ENCODE results near the gene ACP7. TPM values are rescaled to one million over a fixed set of nuclear protein-coding genes. Genes with fewer than 3 reads are reported as not detected.

Gene ACP7
- total RNA-seq, 1 experiment from 2014 or later = 0.11 TPM

GRCh38 chr19:39082745-39083598 lies 1.2 kb upstream of the ACP7 start:
- H3K36me3 Mint-ChIP-seq = no peaks in the 10 kb centered on the region
- DNase-seq (ENCODE audit: low spot score) = no peak
- CTCF ChIA-PET = interaction anchor here (0.7 to 2.7 kb wide), 6 partner anchors 16 to 245 kb away, joined by 3 to 11 read pairs (median 4); partner anchors contain the start of gene FBXO17

More at GRCh38 chr19:39082745-39083598, 1.2 kb upstream of the ACP7 start:
- Mint-ChIP-seq H3K27ac (no peak overlapping the region), H3K4me1 (peaks cover 19% of the 10 kb centered on the region), H3K27me3 (ENCODE audit: low read depth) (peaks cover 51% of the 10 kb centered on the region), H3K4me3 (peak overlapping the region; percentile 74), H3K9me3 (no peaks in the 10 kb centered on the region)
- no peak for ATAC-seq
- TF ChIP-seq ZNF263 (CRISPR knock-in tag; IDR thresholded peaks at IDR 0.05; ENCODE audit: low read depth) (no peak), STAT6 (CRISPR knock-in tag; conservative IDR thresholded peaks at IDR 0.05; ENCODE audit: low read depth) (no peak), ZNF396 (CRISPR knock-in tag; IDR thresholded peaks at IDR 0.05; ENCODE audit: borderline replicate concordance) (no peak), AFF4 (CRISPR knock-in tag; IDR thresholded peaks at IDR 0.05; ENCODE audit: borderline replicate concordance) (no peak), ZNF416 (CRISPR knock-in tag; IDR thresholded peaks at IDR 0.05) (no peak), PRRX2 (CRISPR knock-in tag; IDR thresholded peaks at IDR 0.05) (no peak), SMAD3 (CRISPR knock-in tag; IDR thresholded peaks at IDR 0.05; ENCODE audit: borderline replicate concordance) (no peak), ZNF317 (CRISPR knock-in tag; IDR thresholded peaks at IDR 0.05; ENCODE audit: borderline replicate concordance, low read depth) (no peak), SMAD4 (CRISPR knock-in tag; IDR thresholded peaks at IDR 0.05) (no peak), ZNF232 (CRISPR knock-in tag; IDR thresholded peaks at IDR 0.05) (no peak), ZNF512 (CRISPR knock-in tag; IDR thresholded peaks at IDR 0.05; ENCODE audit: borderline replicate concordance) (no peak), IRF1 (CRISPR knock-in tag; IDR thresholded peaks at IDR 0.05) (no peak), ELF4 (CRISPR knock-in tag; IDR thresholded peaks at IDR 0.05; ENCODE audit: low read depth) (no peak), FOXP4 (CRISPR knock-in tag; IDR thresholded peaks at IDR 0.05) (no peak), NFATC4 (CRISPR knock-in tag; IDR thresholded peaks at IDR 0.05) (no peak), CTCF (IDR thresholded peaks at IDR 0.05) (no peak), CBFB (CRISPR knock-in tag; IDR thresholded peaks at IDR 0.05; ENCODE audit: low read depth) (no peak), E2F5 (CRISPR knock-in tag; IDR thresholded peaks at IDR 0.05) (no peak), TP53 (CRISPR knock-in tag; IDR thresholded peaks at IDR 0.05) (no peak), SP1 (CRISPR knock-in tag; conservative IDR thresholded peaks at IDR 0.05) (no peak)
- POLR2A ChIA-PET = interaction anchor here (0.5 to 0.9 kb wide), 3 partner anchors 8 to 16 kb away, joined by 3 to 4 read pairs (median 4); no protein-coding TSS in a partner anchor
